ENCODE measurements around the gene SNX8. TPM values are rescaled to one million over a fixed set of nuclear protein-coding genes. Genes with fewer than 3 reads are reported as not detected.
A peak's percentile ranks its signal among the peaks of the same experiment; 100 is the strongest.
"Not testable (repeated sequence)": the region's sequence is repeated elsewhere in the genome, so short reads cannot be mapped to it uniquely, and the experiment has no call there.

Gene SNX8
- polyA plus RNA-seq, 10 donors, result 23.0 to 38.1 (median 29.6) TPM

DNA sequence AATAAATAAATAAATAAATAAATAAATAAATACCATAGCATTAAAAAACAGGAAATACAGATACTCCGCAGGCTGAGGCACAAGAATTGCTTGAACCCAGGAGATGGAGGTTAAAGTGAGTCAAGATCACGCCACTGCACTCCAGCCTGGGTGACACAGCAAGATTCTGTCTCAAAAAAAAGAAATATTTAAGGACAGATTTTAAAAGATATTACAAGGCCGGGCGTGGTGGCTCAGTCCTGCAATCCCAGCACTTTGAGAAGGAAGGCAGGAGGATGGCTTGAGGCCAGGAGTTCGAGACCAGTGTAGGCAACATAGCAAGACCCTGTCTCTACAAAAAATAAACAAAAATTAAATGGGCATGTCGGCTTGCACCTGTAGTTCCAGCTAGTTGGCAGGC lies 17.5 kb upstream of the SNX8 start:
- no peak for DNase-seq

DNA sequence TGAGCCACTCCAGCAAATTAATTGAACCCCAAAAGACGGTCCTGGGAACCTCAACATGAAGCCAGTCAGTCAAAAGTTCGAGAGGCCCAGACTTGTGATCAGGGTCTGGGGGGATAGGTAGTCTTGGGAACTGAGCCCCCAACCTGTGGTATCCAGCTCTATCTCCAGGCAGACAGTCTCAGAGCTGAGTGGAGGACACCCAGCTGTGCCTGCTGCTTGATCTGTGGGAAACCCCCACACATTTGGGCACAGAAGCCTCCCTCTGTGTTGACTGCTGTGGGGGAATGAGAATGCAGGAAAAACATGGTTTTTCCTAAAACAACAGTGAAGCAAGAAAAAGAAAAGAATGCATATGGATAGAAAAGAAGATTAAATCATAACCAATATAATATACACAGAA lies 16.3 kb upstream of the SNX8 start:
- DNase-seq, result no peak

DNA sequence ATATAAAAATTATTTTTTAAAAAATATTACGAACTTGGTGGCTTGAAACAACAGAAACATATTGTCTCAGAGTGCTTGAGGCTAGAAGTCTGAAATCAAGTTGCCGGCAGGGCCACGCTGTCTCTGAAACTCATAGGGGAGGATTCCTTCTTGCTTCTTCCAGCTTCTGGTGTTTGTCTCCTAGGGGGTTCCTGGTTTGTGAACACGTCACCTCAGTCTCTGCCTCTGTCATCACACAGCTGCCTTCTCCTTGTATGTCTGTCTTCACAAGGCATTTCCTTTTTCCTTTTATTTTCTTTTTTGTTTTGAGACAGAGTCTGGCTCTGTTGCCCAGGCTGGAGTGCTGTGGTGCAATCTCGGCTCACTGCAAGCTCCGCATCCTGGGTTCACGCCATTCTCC lies 12.7 kb upstream of the SNX8 start:
- DNase-seq, result no peak

DNA sequence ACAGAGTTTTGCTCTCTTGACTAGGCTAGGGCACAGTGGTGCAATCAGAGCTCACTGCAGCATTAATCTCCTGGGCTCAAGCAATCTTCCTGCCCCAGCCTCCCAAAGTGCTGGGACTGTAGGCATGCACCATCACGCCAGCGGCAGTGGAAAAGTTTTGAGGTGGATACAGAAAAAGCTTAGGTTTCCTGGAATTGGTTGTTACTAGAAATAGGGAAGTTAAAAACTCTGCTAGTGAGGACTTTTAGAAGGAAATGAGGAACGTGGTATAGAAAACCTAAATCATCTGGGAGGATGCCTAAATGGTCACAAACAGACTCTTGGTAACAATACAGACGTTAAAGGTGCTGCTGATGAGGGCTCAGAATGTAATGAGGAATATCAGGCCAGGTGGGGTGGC lies 10.9 kb upstream of the SNX8 start:
- no peak for DNase-seq

DNA sequence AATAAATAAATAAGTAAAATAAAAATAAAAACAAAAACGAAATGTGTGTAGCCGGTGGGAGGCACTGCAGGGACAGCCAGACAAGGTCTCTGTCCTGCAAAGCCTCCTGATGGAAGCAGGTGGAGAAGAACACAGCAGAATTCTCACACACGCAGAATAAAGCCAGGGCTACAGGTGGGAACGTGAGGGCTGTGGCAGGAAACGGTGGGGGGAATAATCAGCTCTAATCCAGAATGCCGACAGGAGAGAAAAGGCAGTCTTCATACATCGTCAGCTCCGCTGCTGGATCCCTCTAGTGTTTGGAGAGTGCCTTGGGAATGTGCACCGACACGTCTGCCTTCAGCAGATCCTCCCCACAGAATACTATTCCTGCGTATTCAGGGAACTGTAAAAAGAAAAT lies 6.8 kb upstream of the SNX8 start:
- no peak for DNase-seq

DNA sequence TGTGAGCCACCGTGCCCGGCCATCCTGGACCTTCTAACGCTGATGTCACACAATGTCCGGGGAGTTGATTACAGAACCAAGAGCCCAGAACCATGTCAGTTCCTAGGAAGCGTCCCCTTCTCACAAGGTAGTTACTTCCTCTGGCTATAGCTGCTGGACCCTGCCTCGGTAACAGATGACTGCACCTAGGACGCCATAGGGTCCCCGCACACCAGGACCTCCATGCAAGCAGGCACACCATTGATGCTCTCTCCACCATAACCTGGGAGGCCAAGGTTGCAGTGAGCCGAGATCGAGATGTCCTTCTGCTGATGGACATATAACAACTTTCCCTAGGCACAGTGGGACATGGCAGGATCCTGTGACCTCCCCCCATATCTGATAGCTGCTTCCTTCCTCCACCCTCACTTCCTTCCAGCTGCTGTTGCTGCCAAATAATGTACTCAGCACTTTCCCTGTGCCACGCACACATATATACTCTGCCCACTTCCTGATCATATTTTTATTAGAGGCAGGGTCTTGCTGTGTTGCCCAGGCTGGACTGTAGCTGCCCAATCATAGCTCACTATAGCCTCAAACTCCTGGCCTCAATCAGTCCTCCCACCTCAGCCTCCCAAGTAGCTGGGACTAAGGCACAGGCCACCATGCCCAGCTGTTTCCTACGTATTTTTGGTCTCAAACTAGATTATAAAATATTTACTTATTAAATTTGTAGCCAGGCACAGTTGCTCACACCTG lies 3.5 kb upstream of the SNX8 start:
- DNase-seq, result no peak

DNA sequence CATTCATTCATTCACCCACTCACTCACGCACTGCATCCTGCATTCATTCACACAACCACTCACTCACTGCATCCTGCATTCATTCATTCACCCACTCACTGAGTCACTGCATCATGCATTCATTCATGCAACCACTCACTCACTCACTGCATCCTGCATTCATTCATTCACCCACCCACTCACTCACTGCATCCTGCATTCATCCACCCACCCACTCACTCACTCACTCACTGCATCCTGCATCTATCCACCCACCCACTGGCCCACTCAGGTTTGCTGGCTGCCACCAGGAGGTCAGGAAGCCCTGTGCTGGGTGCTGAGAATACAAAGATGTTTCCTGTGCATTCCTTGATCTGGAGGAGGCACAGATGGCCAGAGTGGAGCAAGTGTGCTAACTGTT lies 2.3 kb upstream of the SNX8 start:
- no peak for DNase-seq

DNA sequence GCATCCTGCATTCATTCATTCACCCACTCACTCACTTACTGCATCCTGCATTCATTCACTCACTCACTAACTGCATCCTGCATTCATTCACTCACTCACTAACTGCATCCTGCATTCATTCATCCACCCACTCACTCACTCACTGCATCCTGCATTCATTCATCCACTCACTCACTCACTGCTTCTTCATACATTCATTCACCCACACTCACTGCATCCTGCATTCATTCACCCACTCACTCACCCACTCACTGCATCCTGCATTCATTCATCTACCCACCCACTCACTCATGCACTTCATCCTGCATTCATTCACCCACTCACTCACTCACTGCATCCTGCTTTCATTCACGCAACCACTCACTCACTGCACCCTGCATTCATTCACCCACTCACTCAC lies 1.5 kb upstream of the SNX8 start:
- no peak for DNase-seq

DNA sequence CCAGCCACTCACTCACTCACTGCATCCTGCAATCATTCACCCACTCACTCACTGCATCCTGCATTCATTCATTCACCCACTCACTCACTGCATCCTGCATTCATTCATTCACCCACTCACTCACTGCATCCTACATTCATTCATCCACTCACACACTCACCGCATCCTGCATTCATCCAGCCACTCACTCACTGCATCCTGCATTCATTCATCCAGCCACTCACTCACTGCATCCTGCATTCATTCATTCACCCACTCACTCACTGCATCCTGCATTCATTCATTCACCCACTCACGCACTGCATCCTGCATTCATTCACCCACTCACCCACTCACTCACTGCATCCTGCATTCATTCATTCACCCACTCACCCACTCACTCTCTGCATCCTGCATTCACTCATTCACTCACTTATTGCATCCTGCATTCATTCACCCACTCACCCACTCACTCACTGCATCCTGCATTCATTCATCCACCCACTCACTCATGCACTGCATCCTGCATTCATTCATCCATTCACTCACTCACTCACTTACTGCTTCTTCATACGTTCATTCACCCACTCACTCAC lies 802 bp upstream of the SNX8 start:
- not testable (repeated sequence) for DNase-seq

DNA sequence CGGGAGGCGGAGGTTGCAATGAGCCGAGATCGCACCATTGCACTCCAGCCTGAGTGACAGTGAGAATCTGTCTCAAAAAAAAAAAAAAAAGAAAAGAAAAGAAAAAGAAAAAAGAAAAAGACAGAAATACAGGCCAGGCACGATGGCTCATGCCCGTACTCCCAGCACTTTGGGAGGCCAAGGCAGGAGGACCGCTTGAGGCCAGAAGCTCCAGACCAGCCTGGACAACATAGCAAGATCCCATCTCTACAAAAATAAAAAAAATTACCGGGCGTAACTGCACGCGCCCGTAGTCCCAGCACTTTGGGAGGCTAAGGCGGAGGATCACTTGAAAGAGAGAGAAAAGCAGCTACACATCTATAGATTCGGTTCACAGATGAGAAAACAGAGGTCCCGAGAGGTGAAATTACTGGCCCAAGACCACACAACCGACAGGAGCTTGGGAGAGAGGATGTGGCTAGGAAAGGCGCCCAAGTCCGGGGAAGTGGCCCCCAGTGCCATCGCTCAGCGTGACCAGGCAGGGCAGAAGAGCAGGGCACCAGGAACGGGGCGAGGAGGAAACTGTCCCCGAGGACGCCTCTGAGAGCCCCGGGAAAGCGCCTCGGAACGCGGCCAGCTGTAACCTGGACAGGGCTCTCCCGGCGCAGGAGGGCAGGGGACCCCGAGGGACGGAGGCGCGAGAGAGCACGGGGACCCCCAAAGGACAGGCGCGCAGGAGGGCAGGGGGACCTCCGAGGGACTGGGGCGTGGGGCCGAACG lies 612 bp downstream of the SNX8 start:
- DNase-seq, result no peak

DNA sequence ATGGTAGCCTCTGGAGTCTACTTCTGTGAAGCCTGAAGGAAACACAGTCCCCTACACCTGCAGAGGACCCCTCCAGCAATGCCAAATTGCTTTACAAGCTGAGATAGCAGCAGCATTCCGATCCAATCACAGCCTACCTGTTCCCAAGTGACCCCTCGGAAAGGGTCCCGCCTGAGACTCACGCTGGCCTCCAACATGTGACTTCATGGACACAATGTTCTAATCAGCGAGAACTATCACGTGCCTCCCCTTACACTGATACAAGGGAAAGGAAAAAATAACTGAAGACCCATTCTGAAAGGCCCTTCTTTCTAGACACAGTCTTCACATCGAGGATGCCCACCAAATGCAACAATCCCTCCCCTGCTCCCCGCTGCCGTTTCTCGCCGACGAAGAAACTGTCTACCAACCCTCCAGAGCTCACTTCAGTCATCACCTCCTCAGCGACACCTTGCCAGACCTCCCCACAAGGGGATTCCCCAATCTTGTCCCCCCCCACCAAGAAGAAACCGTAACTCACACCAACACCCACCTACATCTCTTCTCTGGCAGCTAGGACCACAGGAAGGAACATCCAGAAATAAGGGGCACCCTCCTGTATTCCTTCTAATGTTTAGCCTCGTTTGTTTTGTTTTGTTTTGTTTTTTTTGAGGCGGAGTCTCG lies 1.8 kb downstream of the SNX8 start:
- DNase-seq, result no peak

DNA sequence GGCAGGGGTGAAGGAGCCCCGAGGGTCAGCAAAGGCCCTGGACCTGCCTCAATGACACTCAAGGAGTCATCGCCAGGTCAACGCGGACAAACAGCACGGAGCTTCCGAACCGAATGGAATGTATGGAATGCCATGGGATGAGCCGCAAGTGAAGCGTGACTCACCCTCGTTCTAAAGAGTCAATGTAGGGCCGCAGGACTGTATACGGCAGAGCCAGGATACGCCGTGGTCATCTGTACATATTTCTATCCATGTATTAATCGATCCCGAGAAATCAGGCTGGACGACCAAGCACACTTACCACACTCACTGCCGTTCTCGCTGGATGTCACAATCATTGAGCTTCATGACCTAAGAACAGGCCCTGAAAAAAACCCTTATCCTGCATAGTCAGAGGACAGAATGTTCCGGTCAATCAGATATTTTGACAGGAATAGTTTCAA lies 4.3 kb downstream of the SNX8 start:
- peak in 1 of 3 donors; percentile 45 for DNase-seq

DNA sequence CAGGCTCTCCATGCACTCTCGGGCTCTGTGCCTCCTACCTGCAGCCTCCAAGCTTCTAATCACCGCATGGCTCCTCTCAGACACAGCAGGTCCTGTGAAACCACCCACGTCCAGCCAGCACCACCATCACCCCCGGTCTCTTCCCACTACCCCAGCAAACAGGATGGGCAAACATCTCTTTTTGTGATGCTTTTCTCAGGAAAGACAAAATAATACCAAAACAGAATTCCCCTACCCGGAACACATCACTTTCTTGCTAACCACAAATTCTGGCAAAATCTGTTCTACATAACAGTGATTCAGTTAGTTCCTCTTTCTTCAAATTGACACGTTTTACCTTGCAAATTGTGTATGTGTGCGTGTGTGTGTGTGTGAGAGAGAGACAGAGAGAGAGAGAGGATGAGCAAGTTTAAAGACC lies 6.5 kb downstream of the SNX8 start:
- DNase-seq, result no peak

DNA sequence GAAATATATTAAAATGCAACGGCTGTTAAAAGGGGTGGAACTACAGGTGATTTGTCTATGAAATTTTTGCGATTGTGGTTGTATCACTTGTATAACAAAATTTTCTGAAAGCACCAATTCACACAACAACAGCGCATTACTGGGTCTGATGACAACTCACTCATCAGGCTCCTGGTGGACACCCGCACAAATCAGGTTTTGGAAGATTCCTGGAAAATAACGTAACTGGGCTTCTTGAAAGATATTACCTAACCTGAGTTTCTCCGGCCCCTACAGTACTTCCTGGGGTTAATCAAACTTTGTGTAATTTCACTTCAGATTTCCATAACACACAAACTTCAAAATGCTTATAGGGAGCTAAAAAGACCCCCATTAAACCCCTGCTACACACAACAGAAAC lies 7.6 kb downstream of the SNX8 start:
- no peak for DNase-seq

DNA sequence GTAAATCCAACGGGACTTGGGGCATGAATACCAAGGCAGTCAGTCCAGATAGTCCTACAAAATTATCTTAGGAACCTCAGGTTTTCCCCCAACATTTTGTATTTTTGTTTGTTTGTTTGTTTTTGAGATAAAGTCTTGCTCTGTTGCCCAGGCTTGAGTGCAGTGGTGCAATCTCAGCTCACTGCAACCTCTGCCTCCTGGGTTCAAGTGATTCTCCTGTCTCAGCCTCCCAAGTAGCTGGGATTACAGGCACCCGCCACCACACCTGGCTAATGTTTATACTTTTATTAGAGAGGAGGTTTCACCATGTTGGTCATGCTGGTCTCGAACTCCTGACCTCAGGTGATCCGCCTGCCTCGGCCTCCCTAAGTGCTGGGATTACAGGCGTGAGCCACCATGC lies 9.0 kb downstream of the SNX8 start:
- DNase-seq, result not testable (repeated sequence)

DNA sequence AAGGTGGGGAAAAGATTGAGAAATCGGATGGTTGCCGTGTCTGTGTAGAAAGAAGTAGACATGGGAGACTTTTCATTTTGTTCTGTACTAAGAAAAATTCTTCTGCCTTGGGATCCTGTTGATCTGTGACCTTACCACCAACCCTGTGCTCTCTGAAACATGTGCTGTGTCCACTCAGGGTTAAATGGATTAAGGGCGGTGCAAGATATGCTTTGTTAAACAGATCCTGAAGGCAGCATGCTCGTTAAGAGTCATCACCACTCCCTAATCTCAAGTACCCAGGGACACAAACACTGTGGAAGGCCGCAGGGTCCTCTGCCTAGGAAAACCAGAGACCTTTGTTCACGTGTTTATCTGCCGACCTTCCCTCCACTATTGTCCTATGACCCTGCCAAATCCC lies 10.7 kb downstream of the SNX8 start:
- not testable (repeated sequence) for DNase-seq

DNA sequence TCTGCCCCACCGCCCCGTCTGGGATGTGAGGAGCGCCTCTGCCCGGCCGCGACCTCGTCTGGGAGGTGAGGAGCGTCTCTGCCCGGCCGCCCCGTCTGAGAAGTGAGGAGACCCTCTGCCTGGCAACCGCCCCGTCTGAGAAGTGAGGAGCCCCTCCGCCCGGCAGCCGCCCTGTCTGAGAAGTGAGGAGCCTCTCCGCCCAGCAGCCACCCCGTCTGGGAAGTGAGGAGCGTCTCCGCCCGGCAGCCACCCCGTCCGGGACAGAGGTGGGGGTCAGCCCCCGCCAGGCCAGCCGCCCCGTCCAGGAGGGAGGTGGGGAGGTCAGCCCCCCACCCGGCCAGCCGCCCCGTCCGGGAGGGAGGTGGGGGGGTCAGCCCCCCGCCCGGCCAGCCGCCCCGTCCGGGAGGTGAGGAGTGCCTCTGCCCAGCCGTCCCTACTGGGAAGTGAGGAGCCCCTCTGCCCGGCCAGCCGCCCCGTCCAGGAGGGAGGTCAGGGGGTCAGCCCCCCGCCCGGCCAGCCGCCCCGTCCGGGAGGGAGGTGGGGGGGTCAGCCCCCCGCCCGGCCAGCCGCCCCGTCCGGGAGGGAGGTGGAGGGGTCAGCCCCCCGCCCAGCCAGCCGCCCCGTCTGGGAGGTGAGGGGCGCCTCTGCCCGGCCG lies 11.4 kb downstream of the SNX8 start:
- DNase-seq, result not testable (repeated sequence)

DNA sequence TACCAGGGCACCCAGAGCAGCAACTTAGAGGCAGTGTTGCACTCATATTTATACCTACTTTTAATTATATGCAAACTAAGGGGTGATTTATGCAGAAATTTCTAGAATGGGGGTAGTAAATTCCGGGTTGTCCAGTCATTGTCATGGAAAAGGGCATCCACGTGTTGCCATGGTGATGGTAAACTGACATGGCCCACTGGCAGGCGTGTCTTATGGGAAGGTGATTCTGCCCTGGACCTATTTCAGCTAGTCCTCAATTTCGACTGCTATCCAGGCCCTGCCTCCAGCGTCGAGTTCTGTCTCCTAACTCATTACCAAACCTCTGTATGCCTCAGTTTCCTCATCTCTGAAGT lies 12.8 kb downstream of the SNX8 start:
- DNase-seq, result no peak

DNA sequence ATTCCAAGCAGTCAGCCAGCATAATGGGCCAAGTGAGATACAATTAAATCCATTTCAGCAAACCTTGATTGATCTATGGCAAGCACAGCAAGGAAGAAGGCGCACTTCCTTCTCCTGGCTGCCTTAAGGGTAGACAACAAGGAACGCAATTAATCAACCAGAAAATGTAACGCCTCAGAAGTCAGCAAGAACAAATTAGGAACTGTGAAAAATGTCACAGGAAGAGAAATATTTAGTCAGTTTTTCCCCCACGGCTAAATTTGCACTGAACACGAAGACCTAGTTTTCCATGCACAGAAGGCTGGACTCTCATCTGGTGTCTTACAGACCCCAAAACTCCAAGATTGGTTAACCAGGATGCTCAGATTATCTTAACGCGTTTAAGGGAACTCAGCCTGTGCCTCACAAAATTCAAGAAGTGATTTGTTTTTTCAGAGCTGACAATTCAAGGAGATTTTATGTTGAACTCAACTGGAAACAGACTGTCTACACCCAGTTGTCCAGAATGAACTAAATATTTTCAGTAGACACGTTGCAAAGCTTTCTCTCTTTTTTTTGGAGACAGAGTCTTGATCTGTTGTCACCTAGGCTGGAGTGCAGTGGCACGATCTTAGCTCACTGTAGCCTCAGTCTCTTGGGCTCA lies 14.2 kb downstream of the SNX8 start:
- DNase-seq, result no peak

DNA sequence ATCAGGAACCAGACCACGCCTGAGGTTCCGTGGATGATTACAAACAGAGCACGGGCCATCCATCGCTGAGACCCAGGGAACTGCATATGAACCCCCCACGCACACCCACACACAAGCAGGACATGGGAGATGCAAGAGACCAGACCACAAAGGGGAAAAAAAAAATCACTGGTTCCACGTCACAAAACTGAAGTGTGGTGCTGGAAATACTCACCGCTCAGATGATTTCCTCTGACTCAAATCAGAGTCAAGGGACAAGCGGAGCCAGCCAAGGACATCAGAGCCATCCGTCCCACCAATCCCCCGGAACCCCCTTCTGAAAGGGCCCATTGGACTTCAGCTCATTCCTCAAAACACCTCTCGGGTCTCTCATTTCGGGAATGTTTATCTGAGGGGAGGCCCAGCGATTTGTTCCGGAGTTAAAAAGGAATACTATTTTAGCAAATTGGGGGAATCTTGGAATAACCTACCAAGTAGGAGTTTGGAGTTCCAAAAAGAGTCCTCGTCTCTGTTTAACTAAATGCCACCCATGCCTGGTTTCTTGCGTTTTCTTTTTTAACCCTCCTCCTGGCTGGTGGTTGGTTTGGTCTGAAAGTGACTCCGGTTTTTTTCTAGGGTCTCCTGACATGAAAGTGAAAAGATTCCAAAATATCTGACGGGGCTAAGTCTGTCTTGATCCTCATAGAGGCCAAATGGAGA lies 15.0 kb downstream of the SNX8 start:
- peak; percentile 65 to 74 (median 74) for DNase-seq

DNA sequence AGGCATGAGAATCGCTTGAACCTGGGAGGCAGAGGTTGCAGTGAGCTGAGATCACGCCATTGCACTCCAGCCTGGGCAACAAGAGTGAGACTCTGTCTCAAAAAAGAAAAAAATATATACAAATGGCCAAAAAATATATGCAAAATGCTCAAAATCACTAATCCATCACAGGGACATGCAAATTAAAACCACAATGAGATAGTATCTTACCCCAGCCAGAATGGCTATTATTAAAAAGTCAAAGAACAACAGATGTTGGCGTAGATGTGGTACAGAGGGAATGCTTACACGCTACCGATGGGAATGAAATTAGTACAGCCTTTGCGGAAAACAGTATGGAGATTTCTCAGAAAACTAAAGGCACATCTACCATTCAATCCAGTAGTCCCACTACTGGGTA lies 17.4 kb downstream of the SNX8 start:
- DNase-seq, result no peak
